NCI-H524 (cell line): ENCODE results near the gene DUX4.
"Not testable (repeated sequence)": the region's sequence is repeated elsewhere in the genome, so short reads cannot be mapped to it uniquely, and the experiment has no call there.

Experiments used
- DNase-seq, 2 experiments: peaks; one replicate each; lab custom pipeline; 2025; lab: John Stamatoyannopoulos, UW

DUX4 gene

GRCh38 chr4:190173428-190173827 lies at the start of gene DUX4:
DUX4 (plus strand) TSS chr4:190173774; CDS start chr4:190173774, 0 bp downstream.
- not testable (repeated sequence) for DNase-seq

- DNase-seq, result not testable (repeated sequence)
These were observed 1.9 kb downstream of the DUX4 start for GRCh38 chr4:190175436-190175835.

- not testable (repeated sequence) for DNase-seq
These were observed 4.4 kb downstream of the DUX4 start for GRCh38 chr4:190177727-190178605.

GRCh38 chr4:190178606-190178990 lies 5.0 kb downstream of the DUX4 start:
- DNase-seq, result not testable (repeated sequence)

GRCh38 chr4:190179030-190179739 lies 5.6 kb downstream of the DUX4 start:
- not testable (repeated sequence) for DNase-seq

- not testable (repeated sequence) for DNase-seq
These were observed 6.1 kb downstream of the DUX4 start for GRCh38 chr4:190179740-190180094.

GRCh38 chr4:190180947-190181346 lies 7.4 kb downstream of the DUX4 start:
- not testable (repeated sequence) for DNase-seq

- DNase-seq, result not testable (repeated sequence)
These were observed 8.0 kb downstream of the DUX4 start for GRCh38 chr4:190181481-190182100.

GRCh38 chr4:190203510-190203909 lies 29.9 kb downstream of the DUX4 start:
- DNase-seq, result not testable (repeated sequence)
